ENCODE results near the gene KIAA1328. TPM values are rescaled to one million over a fixed set of nuclear protein-coding genes. Genes with fewer than 3 reads are reported as not detected.

The KIAA1328 gene
- total RNA-seq, 2 experiments from 2014 or later, result 5.5 to 6.5 TPM

DNA sequence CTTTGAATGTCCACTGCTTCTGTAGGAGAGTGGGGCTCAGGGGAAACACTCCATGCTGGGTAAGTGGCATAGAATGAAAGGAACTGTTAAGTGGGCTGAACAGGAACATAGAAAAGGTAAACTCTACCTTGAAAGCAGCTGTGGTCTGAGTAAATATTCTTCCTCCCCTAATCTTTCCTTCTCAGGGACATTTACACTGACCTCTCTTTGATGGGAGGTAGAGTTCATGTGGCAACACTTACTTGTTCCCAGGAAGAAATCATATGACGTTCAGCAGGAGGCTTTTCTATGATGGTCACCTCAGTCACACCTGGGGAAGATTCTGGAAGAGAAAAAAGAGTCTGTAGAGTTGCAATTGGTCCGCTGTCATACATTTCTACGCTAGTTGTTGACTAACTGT lies 10.3 kb upstream of the KIAA1328 start:
- ChIA-PET CTCF (no interaction called here), POLR2A (no interaction called here)

- POLR2A ChIA-PET, result no interaction called here
- CTCF ChIA-PET, result no interaction called here
Measured at GRCh38 chr18:36819621-36820020, 9.3 kb upstream of the KIAA1328 start.

DNA sequence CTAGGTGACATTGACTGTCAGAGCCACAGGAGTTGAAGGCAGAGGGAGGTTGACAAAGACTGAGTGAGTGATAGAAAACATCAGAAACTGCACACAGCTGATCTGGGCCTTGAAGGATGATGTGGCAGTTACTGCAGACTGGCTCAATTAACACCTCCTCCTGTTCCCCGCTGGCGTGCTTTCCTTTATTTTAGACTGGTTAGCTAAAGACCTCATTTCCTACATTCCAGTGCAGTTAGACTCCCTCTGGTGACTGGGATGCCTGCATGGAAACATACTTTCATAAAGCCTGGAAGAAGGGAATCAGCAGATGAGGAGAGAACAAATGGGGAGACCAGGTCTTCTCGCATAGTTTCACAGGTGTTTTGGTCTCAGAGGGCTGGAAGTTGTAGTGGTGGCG lies 7.2 kb upstream of the KIAA1328 start:
- ChIA-PET CTCF (no interaction called here), POLR2A (no interaction called here)

GRCh38 chr18:36825526-36825925 lies 3.4 kb upstream of the KIAA1328 start:
- ChIA-PET POLR2A (no interaction called here), CTCF (no interaction called here)

GRCh38 chr18:36826556-36826955 lies 2.4 kb upstream of the KIAA1328 start:
- POLR2A ChIA-PET, result no interaction called here

DNA sequence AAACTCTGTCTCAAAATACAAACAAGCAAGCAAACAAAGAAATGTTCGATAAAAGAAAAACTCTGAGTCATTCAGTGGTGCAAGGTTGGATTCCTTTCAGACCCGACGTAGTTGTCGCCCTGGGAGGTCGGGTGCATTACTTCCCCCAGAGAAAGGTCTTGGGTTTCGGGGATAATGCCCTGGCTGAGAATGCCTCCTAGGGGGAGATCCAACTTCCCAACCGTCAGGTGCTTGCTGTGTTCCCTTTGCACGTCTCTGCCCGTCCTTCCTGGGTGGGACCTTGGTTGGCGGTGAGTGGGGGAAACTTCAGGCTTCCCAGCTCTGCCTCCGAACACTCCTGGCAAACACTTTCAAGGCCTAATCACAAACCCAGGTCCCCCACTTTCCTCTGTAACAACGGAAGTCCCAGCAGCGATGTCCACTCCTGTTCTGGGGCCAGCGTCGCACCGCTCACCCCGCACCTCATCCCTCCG lies 734 bp upstream of the KIAA1328 start:
- CTCF ChIA-PET, result interaction anchor here (0.7 to 1.4 kb wide), 3 partner anchors 15 to 19 kb away, joined by 3 to 5 read pairs (median 3); no protein-coding TSS in a partner anchor
- POLR2A ChIA-PET, result interaction anchor here (0.6 to 1.3 kb wide), 3 partner anchors 11 to 799 kb away, joined by 3 to 6 read pairs (median 4); no protein-coding TSS in a partner anchor

More at GRCh38 chr18:36826556-36826955, 2.4 kb upstream of the KIAA1328 start:
- CTCF ChIA-PET, result no interaction called here

- ChIA-PET POLR2A (interaction anchor here (1.3 kb wide), 1 partner anchor 70 kb away, joined by 3 read pairs; no protein-coding TSS in a partner anchor), CTCF (interaction anchor here (1.2 to 1.4 kb wide), 3 partner anchors 17 to 70 kb away, joined by 3 to 5 read pairs (median 4); no protein-coding TSS in a partner anchor)
Measured at GRCh38 chr18:36829362-36830157, 633 bp downstream of the KIAA1328 start.

DNA sequence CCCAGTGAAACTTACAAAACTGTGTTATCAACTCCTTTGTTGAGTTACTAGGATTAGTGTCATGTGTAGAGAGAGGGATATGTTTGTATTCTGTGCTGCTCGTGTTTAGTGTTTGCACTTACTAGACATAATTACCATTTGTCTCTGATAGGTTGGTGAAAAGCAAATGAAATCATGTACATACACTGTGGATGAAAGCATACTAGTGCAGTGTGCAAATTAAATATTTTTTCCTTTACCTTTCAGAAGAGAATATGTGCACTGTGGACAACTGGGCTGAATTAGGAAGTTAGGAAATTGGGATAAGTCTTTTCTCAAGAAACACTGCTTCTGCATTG lies 1.2 kb downstream of the KIAA1328 start:
- CTCF ChIA-PET, result no interaction called here
- POLR2A ChIA-PET, result no interaction called here

DNA sequence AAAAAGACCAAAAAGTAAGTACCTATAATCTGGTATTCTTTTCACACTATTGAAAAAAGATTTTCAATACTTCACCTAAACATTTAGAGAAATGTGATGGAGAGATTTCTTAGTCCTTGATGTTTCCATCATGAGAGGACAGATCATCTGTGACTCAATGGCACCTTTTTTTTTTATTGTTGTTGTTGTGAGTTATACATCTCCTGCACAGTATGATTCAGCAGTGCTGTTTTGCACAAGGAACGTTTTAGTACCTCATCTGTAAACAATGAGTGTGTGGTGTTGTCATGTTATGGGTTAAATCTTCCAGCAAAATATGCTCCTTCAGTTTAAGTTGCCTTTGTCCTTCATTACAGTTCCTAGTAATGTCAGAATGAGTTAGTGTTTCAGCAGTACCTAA lies 2.2 kb downstream of the KIAA1328 start:
- CTCF ChIA-PET, result no interaction called here
- POLR2A ChIA-PET, result no interaction called here

- CTCF ChIA-PET, result interaction anchor here (1.1 kb wide), 1 partner anchor 68 kb away, joined by 3 read pairs; no protein-coding TSS in a partner anchor
- POLR2A ChIA-PET, result no interaction called here
Measured at GRCh38 chr18:36833120-36833519, 4.2 kb downstream of the KIAA1328 start.

DNA sequence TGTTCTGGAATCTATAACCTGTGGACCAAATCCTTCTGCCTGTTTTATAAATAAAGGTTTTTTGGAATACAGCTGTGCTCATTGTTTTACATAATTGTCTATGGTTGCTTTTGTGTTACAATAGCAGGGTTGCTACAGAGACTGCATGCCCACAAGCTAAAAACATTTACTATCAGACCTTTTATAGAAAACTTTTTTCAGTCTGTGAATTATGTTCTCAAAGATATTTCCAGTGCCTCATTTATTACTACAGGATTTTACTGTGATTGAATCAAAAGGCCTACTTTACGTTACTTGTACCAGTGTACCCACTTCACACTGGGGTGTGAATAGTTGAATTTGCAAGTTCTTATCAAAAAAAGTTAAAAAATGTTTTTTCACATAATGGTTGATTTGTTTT lies 7.0 kb downstream of the KIAA1328 start:
- ChIA-PET CTCF (no interaction called here), POLR2A (no interaction called here)

GRCh38 chr18:36839835-36840234 lies 10.9 kb downstream of the KIAA1328 start:
- CTCF ChIA-PET, result no interaction called here

DNA sequence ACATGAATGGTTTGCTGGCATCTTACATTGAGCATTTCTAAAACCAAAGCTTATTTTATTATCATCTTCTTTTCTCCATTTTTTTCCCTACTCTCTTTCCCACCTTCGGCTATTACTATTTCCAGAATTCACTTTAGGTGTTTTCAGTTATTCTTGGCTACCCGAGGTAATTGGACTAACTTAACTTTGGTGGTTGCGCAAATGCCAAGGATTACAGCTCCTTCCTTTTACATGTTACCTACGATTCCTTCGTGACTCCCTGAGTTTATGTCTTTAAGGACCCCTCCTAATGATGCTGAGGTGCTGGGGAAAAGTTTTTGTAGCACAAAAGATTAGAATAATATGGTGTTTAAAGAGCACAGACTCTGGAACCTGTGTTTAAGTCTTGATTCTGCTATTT lies 14.3 kb downstream of the KIAA1328 start:
- CTCF ChIA-PET, result no interaction called here
- POLR2A ChIA-PET, result no interaction called here

More at GRCh38 chr18:36839835-36840234, 10.9 kb downstream of the KIAA1328 start:
- POLR2A ChIA-PET, result no interaction called here

GRCh38 chr18:36843784-36844183 lies 14.9 kb downstream of the KIAA1328 start:
- CTCF ChIA-PET, result no interaction called here
- POLR2A ChIA-PET, result no interaction called here

- ChIA-PET CTCF (no interaction called here), POLR2A (no interaction called here)
Measured at GRCh38 chr18:36848609-36849008, 19.7 kb downstream of the KIAA1328 start.

DNA sequence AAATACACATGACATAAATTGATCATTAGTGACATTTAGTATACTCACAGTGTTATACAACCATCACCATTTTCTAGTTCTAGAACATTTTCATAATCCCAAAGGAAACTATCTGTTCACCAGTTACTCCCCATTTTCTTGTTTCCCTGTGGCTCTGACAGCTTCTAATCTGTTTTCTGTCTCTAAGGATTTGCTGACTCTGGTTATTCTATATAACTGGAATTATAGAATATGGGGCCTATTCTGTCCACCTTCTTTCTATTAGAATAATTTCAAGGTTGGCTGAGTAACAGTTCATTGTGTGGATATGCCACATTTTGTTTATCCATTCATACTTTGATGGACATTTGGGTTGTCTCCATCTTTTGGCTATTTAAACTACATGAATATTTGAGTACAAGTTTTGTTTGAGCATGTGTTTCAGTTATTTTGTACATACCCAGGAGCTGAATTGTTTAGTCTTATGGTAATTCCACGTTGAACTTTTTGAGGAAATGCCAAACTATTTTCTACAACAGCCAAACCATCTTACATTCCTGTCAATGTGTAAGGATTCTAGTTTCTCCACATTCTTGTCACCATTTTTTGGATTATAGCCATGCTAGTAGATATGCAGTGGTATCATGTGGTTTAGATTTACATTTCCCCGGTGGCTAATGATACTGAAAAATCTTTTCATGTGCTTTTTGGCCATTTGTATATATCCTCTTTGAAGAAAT lies 20.5 kb downstream of the KIAA1328 start:
- CTCF ChIA-PET, result no interaction called here
- POLR2A ChIA-PET, result no interaction called here

- ChIA-PET CTCF (no interaction called here), POLR2A (interaction anchor here (0.5 kb wide), 1 partner anchor 76 kb away, joined by 5 read pairs; no protein-coding TSS in a partner anchor)
Measured at GRCh38 chr18:36850527-36851201, 21.7 kb downstream of the KIAA1328 start.

- ChIA-PET CTCF (no interaction called here), POLR2A (no interaction called here)
Measured at GRCh38 chr18:36851202-36851590, 22.3 kb downstream of the KIAA1328 start.

GRCh38 chr18:36856815-36857214 lies 27.9 kb downstream of the KIAA1328 start:
- ChIA-PET CTCF (no interaction called here), POLR2A (no interaction called here)

DNA sequence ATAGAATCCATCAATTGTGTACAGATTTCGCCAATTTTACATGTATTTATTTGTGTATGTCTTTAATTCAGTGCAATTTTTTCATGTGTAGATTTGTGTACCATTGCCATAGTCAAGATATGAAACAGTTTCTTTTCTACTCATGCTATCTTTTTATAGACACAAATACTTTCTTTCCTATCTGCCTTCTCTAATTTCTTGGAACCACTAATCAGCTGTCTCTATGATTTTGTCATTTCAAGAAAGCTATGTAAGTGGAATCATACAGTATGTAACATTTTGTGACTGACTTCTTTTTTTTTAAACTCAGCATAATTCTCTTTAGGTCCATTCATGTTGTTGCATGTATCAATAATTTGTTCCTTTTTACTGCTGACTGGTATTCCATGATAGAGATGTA lies 33.3 kb downstream of the KIAA1328 start:
- ChIA-PET POLR2A (no interaction called here), CTCF (no interaction called here)

DNA sequence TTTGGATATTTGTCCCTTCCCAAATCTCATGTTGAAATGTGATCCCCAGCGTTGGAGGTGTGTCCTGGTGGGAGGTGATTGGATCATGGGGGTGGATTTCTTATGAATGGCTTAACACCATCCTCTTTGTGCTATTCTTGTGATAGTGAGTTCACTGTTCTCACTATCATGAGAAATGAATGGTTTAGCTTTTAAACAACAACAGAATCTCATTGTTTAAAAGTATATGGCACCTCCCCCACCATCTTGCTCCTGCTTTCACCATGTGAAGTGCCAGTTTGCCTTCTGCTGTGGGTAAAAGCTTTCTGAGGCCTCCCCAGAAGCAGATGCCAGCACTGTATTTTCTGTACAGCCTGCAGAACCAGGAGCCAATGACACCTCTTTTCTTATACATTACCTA lies 38.1 kb downstream of the KIAA1328 start:
- ChIA-PET POLR2A (no interaction called here), CTCF (no interaction called here)

All from activated CD8-positive, alpha-beta memory T cell treated with anti-CD3 and anti-CD28 coated beads for 36 hours (primary cell).